Fibroblast of lung (primary cell): ENCODE measurements around the gene KCNQ1OT1.

Experiments used
- CTCF ChIP-seq, 2 donors: IDR thresholded peaks in 1 of 2; conservative IDR thresholded peaks in 1 of 2; 1 replicate in 1 of 2; 2 replicates in 1 of 2; pipeline ENCODE4 v1.5.1; 2011 to 2012; ENCODE audit warnings: low read length in 2 of 2, control low read depth in 1 of 2, inconsistent platforms in 1 of 2, low read depth in 1 of 2, mild to moderate bottlenecking in 1 of 2
- EZH2 ChIP-seq: IDR thresholded peaks from 2 replicates; pipeline ENCODE4 v1.5.1; 2012; ENCODE audit warnings: low read length, control low read depth, mild to moderate bottlenecking; ENCODE audit errors: missing control alignments

DNA sequence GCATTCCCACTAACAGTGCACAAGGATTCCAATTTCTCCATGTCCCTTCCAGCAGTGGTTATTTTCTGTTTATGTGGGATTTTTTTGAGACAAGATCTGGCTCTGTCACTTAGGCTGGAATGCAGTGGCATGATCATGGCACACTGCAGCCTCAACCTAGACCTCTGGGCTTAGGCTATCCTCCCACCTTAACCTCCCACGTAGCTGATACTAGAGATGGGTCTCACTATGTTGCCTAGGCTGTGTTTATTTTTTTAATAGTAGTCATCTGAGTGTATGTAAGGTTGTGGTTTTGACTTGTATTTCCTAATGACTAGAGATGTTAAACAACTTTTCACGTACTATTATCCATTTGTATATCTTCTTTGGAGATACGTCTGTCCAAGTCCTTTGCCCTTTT is 74.6 kb downstream of the KCNQ1OT1 start:
- TF ChIP-seq CTCF (conservative IDR thresholded peaks at IDR 0.05 in 1 of 2, IDR thresholded peaks at IDR 0.05 in 1 of 2; ENCODE audit: low read depth in 1 of 2, low read length in 2 of 2), result no peak
- TF ChIP-seq EZH2, result no peak
